Fibroblast of villous mesenchyme (primary cell): ENCODE measurements around the gene APEH. TPM values are rescaled to one million over a fixed set of nuclear protein-coding genes. Genes with fewer than 3 reads are reported as not detected.
"Not testable (repeated sequence)": the region's sequence is repeated elsewhere in the genome, so short reads cannot be mapped to it uniquely, and the experiment has no call there.

ENCODE experiments used
- DNase-seq: peaks from one replicate; pipeline ENCODE4 v3.0.0-alpha.2; 2010; ENCODE audit warnings: low read depth
- H3K4me3 ChIP-seq: 2 replicates; pipeline ENCODE4 v1.5.1; 2011; ENCODE audit warnings: low read depth, mild to moderate bottlenecking, low read length
- CTCF ChIP-seq: IDR thresholded peaks from 2 replicates; pipeline ENCODE4 v1.5.1; 2012; ENCODE audit warnings: low read depth, mild to moderate bottlenecking, low read length; ENCODE audit not compliant: insufficient read depth
- total RNA-seq: library from RNA; depleted of rRNA; stranded (reverse); fragments of >200 nt; gene quantifications from 2 replicates; pipeline ENCODE4 v1.2.3, GENCODE V29; 2012

APEH gene
- total RNA-seq, 1 donor = 109 TPM

- peak; percentile 91 for DNase-seq
- TF ChIP-seq CTCF = peak; percentile 34
- peak within 1 kb of the TSS; percentile 95 for H3K4me3 ChIP-seq
Observed at GRCh38 chr3:49689046-49689907, 15.1 kb downstream of the APEH start, which contains the start of the genes MST1 and RNF123. TSS of gene MST1 (minus strand) at chr3:49689474. CDS start at chr3:49688691, 783 bp downstream. TSS of gene RNF123 (plus strand) at chr3:49689557. CDS start at chr3:49691166, 1,609 bp downstream.

- peak overlapping the region; percentile 95 for H3K4me3 ChIP-seq
- not testable (repeated sequence) for DNase-seq
Observed at GRCh38 chr3:49689908-49690624, 15.9 kb downstream of the APEH start.

GRCh38 chr3:49690856-49691255 is 16.7 kb downstream of the APEH start:
- DNase-seq, H3K4me3 ChIP-seq: not testable (repeated sequence)

- DNase-seq, H3K4me3 ChIP-seq: not testable (repeated sequence)
Observed at GRCh38 chr3:49691481-49691880, 17.3 kb downstream of the APEH start.

GRCh38 chr3:49694409-49695070 is 20.4 kb downstream of the APEH start:
- DNase-seq, H3K4me3 ChIP-seq: not testable (repeated sequence)

GRCh38 chr3:49695350-49696015 is 21.3 kb downstream of the APEH start:
- H3K4me3 ChIP-seq, DNase-seq: not testable (repeated sequence)

GRCh38 chr3:49699281-49699979 is 25.3 kb downstream of the APEH start:
- TF ChIP-seq CTCF = no peak
- peak; percentile 31 for DNase-seq

GRCh38 chr3:49700014-49700413 is 25.9 kb downstream of the APEH start:
- TF ChIP-seq CTCF = no peak
- no peak overlapping the region for H3K4me3 ChIP-seq
- no peak for DNase-seq

More at GRCh38 chr3:49699281-49699979, 25.3 kb downstream of the APEH start:
- no peak overlapping the region for H3K4me3 ChIP-seq
